ENCODE measurements around the gene STK17B. TPM values are rescaled to one million over a fixed set of nuclear protein-coding genes. Genes with fewer than 3 reads are reported as not detected.

STK17B gene
- total and polyA plus RNA-seq, 10 of the 15 experiments (the other 5 are each of a cell fraction or from before 2014, with no cell fraction given) = 21.2 to 108 (median 53.7) TPM

DNA sequence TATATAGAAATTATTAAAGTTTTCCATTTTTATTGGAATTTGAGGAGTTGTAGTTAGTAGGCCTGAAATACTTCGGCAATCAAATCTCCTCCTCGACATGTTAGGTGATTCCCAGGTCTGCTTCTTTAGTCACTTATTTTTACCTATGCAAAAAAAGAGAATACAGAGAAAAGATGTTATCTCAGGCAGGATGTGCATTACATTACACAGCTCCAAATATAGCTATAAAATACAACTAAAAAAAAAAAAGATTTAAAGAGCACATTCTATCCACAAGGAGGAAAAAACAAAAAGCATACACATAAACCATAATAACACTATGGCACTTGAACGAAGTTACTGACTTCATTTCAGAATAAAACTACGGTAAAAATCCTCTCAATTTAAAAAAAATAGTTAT is 8.1 kb downstream of the STK17B start:
- peaks cover 3% of the 10 kb centered on the region; the same call in 1 of the 3 replicates for H3K9me3 ChIP-seq (replicated peaks; ENCODE audit: control insufficient read depth, insufficient read depth, low read length)
- CTCF ChIA-PET = interaction anchor here (1.0 to 7.0 kb wide), 10 partner anchors 13 to 113 kb away, joined by 3 to 62 read pairs (median 8); no protein-coding TSS in a partner anchor
- in situ Hi-C loops (cut with MboI) = loop anchor here (25.0 kb wide), 1 partner anchor 99 kb away; no protein-coding TSS in a partner anchor
- POLR2A ChIA-PET = interaction anchor here (0.7 to 7.8 kb wide), 13 partner anchors 7 to 112 kb away, joined by 3 to 64 read pairs (median 6); partner anchors contain the start of gene STK17B
- peaks cover 29% of the 10 kb centered on the region for H3K4me1 ChIP-seq (ENCODE audit: control insufficient read depth, insufficient read depth, low read length)
- no peaks in the 10 kb centered on the region for H3K27me3 ChIP-seq (replicated peaks in 1 of 2; ENCODE audit: control insufficient read depth in 2 of 2, insufficient read depth in 2 of 2, low read length in 1 of 2)
- TF ChIP-seq MEF2A (IDR thresholded peaks at IDR 0.05; ENCODE audit: insufficient read depth, low read depth, low read length) (0 out of 2 replicates have a peak, but pooled peaks have one; percentile 29), GATAD2B (conservative IDR thresholded peaks at IDR 0.05; ENCODE audit: low read depth) (no peak)
- intact Hi-C loops (cut with micrococcal nuclease; ENCODE audit: unreplicated experiment) = loop anchor here (10.0 kb wide), 1 partner anchor 508 kb away; the partner anchor contains the start of gene SLC39A10
- no peak for DNase-seq (ENCODE audit: low read depth, low spot score)
- BruUV-seq (replicated peaks) = no TSS peak
- no peak for FAIRE-seq
- WGBS (ENCODE audit: insufficient coverage, insufficient replicate concordance, low lambda C conversion rate, missing lambda C conversion rate) = 1% methylated on average over 4 of the region's 4 CpGs
- SMC1A ChIA-PET (ENCODE audit: uncharacterized antibody, unreplicated experiment) = interaction anchor here (0.7 to 11.7 kb wide), 25 partner anchors 8 to 290 kb away, joined by 3 to 124 read pairs (median 5); partner anchors contain the start of gene STK17B
- H3K36me3 ChIP-seq (ENCODE audit: control insufficient read depth in 2 of 2, insufficient read depth in 2 of 2, low read length in 1 of 2) = peaks cover 0 to 6% of the 10 kb centered on the region in 2 experiments; a peak in 2 of 4 replicates
- ATAC-seq = peak; percentile 0; the same call in 1 of the 3 replicates
- no peak overlapping the region for H2AFZ ChIP-seq (ENCODE audit: control insufficient read depth, low read depth, low read length)
- H3K9ac ChIP-seq (ENCODE audit: control insufficient read depth, insufficient read depth, low read length) = peak overlapping the region; percentile 75
- H3K79me2 ChIP-seq (ENCODE audit: control insufficient read depth, insufficient read depth, low read length) = peaks cover 95% of the 10 kb centered on the region
- H3K4me3 ChIP-seq = peak overlapping the region; percentile 31; the same call in 1 of the 2 replicates
- H4K20me1 ChIP-seq (ENCODE audit: control insufficient read depth, insufficient read depth) = peaks cover 2% of the 10 kb centered on the region; the same call in 1 of the 2 replicates
- peak overlapping the region; percentile 82 for H3K27ac ChIP-seq (ENCODE audit: control insufficient read depth, insufficient read depth)
- H3K4me2 ChIP-seq (ENCODE audit: control insufficient read depth, insufficient read depth) = peak overlapping the region; percentile 46; the same call in 1 of the 2 replicates
- RAD21 ChIA-PET (ENCODE audit: unreplicated experiment) = interaction anchor here (1.0 to 8.5 kb wide), 19 partner anchors 8 to 112 kb away, joined by 3 to 95 read pairs (median 4); partner anchors contain the start of gene STK17B

DNA sequence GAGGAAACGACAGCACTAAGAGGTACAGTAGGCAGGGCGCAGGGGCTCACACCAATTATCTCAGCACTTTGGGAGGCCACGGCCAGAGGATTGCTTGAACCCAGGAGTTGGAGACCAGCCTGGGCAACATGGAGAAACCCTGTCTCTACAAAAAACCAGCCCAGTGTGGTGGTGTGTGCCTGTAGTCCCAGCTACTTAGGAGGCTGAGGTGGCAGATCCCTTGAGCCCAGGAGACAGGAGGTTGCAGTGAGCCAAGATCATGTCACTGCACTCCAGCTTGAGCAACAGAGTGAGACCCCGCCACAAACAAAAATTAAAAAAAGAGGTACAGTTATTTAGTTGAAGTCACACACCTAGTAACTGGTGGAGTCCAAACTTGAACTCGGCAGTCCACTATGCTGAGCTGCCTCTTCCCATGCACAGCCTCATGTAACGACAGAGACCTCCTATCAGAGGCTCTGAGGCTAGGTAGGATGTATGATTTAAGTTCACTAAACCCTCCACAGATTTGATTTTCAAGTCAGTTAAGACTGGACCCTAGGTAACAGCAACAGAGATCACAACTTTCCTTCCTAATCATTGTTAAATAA is 8.7 kb downstream of the STK17B start:
- RAD21 ChIA-PET (ENCODE audit: unreplicated experiment) = interaction anchor here (0.6 to 8.5 kb wide), 23 partner anchors 8 to 214 kb away, joined by 3 to 95 read pairs (median 4); partner anchors contain the start of gene STK17B
- no peaks in the 10 kb centered on the region for H4K20me1 ChIP-seq (ENCODE audit: control insufficient read depth, insufficient read depth)

More for the DNA sequence above, 8.7 kb downstream of the STK17B start:
- TF ChIP-seq HCFC1 (IDR thresholded peaks at IDR 0.05; ENCODE audit: low read length) (no peak), SREBF1 (IDR thresholded peaks at IDR 0.05; ENCODE audit: low read length) (no peak), EGR1 (IDR thresholded peaks at IDR 0.05; ENCODE audit: borderline replicate concordance in 1 of 2, low read depth in 2 of 2, low read length in 2 of 2) (no peak), POLR2A (IDR thresholded peaks at IDR 0.05; ENCODE audit: low read depth, low read length) (peak; percentile 27; the same call in 1 of the 2 replicates), BACH1 (IDR thresholded peaks at IDR 0.05; ENCODE audit: borderline replicate concordance) (peak; percentile 19; the same call in 1 of the 2 replicates), FOXM1 (IDR thresholded peaks at IDR 0.05; ENCODE audit: low read depth, low read length) (no peak), KDM1A (IDR thresholded peaks at IDR 0.05; ENCODE audit: borderline replicate concordance) (no peak), POLR2AphosphoS5 (IDR thresholded peaks at IDR 0.05; ENCODE audit: low read length) (peak; percentile 47; the same call in 1 of the 2 replicates)
- TF ChIP-seq, protein P1, sequence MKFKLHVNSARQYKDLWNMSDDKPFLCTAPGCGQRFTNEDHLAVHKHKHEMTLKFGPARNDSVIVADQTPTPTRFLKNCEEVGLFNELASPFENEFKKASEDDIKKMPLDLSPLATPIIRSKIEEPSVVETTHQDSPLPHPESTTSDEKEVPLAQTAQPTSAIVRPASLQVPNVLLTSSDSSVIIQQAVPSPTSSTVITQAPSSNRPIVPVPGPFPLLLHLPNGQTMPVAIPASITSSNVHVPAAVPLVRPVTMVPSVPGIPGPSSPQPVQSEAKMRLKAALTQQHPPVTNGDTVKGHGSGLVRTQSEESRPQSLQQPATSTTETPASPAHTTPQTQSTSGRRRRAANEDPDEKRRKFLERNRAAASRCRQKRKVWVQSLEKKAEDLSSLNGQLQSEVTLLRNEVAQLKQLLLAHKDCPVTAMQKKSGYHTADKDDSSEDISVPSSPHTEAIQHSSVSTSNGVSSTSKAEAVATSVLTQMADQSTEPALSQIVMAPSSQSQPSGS (IDR thresholded peaks at IDR 0.05; ENCODE audit: low read length) = 0 out of 2 replicates have a peak, but pooled peaks have one; percentile 10
- Histone ChIP-seq H3K4me2 (ENCODE audit: control insufficient read depth, insufficient read depth) (peak overlapping the region; percentile 86), H2AFZ (ENCODE audit: control insufficient read depth, low read depth, low read length) (no peak overlapping the region), H3K27me3 (replicated peaks in 1 of 2; ENCODE audit: control insufficient read depth in 2 of 2, insufficient read depth in 2 of 2, low read length in 1 of 2) (no peaks in the 10 kb centered on the region), H3K9me3 (replicated peaks; ENCODE audit: control insufficient read depth, insufficient read depth, low read length) (peaks cover 3% of the 10 kb centered on the region; the same call in 1 of the 3 replicates), H3K4me3 (peak overlapping the region; percentile 70), H3K4me1 (ENCODE audit: control insufficient read depth, insufficient read depth, low read length) (peaks cover 29% of the 10 kb centered on the region), H3K27ac (ENCODE audit: control insufficient read depth, insufficient read depth) (peak overlapping the region; percentile 82), H3K36me3 (ENCODE audit: control insufficient read depth in 2 of 2, insufficient read depth in 2 of 2, low read length in 1 of 2) (peaks cover 0 to 9% of the 10 kb centered on the region in 2 experiments; a peak in 2 of 4 replicates), H3K9ac (ENCODE audit: control insufficient read depth, insufficient read depth, low read length) (peak overlapping the region; percentile 75), H3K79me2 (ENCODE audit: control insufficient read depth, insufficient read depth, low read length) (peaks cover 95% of the 10 kb centered on the region)
- ChIA-PET SMC1A (ENCODE audit: uncharacterized antibody, unreplicated experiment) (interaction anchor here (0.7 to 11.7 kb wide), 24 partner anchors 9 to 291 kb away, joined by 3 to 124 read pairs (median 5); partner anchors contain the start of gene STK17B), CTCF (interaction anchor here (1.0 to 7.0 kb wide), 10 partner anchors 14 to 113 kb away, joined by 3 to 62 read pairs (median 8); no protein-coding TSS in a partner anchor), POLR2A (interaction anchor here (0.8 to 7.8 kb wide), 12 partner anchors 8 to 291 kb away, joined by 3 to 64 read pairs (median 7); partner anchors contain the start of gene STK17B)
- no peak for FAIRE-seq
- in situ Hi-C loops (cut with MboI) = loop anchor here (25.0 kb wide), 1 partner anchor 100 kb away; no protein-coding TSS in a partner anchor
- BruUV-seq (replicated peaks) = no TSS peak
- DNase-seq (ENCODE audit: low read depth, low spot score) = no peak
- peak; percentile 38 for ATAC-seq
- intact Hi-C loops (cut with micrococcal nuclease; ENCODE audit: unreplicated experiment) = loop anchor here (10.0 kb wide), 1 partner anchor 508 kb away; the partner anchor contains the start of gene SLC39A10
- 23% methylated on average over 6 of the region's 6 CpGs for WGBS (ENCODE audit: insufficient coverage, insufficient replicate concordance, low lambda C conversion rate, missing lambda C conversion rate)

All from GM12878 (cell line).